ENCODE measurements around the gene CLSTN2.
"Not testable (repeated sequence)": the region's sequence is repeated elsewhere in the genome, so short reads cannot be mapped to it uniquely, and the experiment has no call there.

Gene CLSTN2

DNA sequence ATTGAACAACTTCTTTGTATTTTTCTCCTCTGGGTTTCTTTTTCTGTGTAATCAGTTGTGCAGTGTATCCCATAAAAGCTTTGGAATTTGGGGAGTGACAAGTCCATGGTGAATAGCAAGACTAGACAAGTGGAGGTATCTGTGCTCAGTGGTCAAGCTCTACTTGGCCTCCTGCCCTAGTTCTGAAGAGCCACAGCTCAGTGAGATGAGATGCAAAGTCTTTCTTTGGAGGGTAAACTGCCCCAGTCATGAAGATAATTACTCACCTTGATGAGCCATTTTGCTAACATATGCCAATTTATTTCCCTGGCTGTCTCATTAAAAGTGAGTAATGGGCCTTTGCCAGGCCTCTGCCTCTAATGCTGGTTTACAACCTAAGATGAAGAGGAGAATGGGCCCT is 471.7 kb downstream of the CLSTN2 start:
- FAIRE-seq (no peak), DNase-seq (ENCODE audit: low spot score) (no peak)

DNA sequence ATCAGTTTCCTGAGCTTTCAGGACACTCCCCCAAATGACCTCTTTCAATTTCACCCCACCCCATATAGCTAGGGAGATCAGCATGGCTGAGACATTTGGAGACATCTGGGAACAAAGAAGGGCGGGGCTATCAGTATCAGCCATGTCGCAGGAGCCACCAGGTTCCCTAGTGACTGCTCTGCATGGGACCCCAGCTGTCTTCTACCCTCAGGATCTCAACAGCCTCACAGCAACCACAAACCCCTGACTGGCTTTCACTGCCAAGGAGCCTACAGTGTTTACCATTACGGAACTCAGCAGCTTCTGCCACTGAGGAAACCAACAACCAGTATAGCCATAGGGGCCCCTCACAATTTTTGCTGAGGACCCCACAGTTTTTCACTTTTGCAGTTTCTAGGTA is 473.3 kb downstream of the CLSTN2 start:
- FAIRE-seq = no peak
- DNase-seq (ENCODE audit: low spot score) = no peak

DNA sequence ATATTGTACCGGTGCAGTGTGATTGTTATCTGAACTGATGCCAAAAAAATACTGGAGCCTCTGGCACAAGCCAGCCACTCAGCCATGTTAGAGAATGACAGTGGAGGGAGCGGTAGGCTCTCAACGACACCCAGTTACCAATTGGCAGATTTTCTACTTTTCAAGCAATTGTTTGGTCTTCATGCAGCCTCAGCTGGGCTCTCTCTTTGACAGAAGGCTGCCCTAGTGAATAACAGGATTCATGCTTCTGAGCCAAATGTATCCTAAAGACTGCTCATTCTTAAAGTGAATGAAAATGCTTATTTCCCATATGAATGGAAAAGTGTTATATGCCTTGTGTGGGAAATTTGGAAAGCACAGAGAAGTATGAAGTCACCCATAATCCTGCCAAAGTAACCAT is 481.7 kb downstream of the CLSTN2 start:
- FAIRE-seq = no peak
- DNase-seq (ENCODE audit: low spot score) = no peak

DNA sequence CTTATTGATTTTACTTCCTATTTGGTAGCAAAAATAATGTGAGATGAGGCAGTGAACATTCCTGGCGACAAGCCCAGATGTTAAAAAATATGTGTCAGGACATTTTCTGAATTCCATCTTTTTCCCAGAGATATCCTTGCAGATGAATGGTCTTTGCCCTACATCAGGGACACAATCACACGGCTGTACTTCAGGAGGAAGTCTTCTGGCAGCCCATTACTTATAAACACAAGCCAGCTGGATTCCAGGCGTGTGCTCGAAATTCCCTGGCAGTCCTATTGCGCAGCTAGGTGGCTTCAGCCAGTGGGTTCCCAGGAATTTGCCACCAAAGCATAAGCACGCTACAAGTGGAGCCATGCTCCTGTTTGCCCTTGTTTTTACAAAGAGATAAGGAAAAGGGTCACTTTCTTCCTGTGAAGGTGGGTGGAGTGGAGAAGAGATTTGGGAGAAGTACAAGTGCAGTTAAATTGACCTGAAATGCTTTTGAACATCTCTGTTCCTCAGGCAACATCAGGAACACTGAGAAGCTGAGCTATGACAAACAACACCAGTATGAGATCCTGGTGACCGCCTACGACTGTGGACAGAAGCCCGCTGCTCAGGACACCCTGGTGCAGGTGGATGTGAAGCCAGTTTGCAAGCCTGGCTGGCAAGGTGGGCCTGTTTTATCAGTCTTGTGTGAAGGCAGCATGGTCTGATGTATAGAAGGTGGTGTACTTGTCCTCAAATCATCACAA is 485.8 kb downstream of the CLSTN2 start:
- peak; percentile 23 for FAIRE-seq

DNA sequence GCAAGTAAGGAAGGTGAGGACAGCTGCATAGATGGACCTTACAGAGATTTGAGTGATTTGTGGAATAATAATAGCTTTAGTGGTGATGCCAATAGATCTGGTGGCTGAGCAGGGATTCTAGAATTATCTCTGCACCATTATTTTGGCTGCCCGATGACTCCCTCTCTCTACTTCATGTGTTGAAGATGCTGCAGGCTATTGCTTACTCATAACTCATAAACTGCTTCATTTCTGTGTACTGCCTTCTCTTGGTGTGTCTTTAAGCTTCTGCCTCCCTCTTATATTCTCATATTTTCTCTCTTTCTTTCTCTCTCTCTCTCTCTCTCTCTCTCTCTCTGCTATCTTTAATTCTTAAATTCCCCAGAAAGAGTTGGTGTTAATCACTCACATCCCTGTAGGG is 486.9 kb downstream of the CLSTN2 start:
- DNase-seq (ENCODE audit: low spot score) (no peak), FAIRE-seq (no peak)

More for the DNA sequence above, 485.8 kb downstream of the CLSTN2 start:
- peak; percentile 45 for DNase-seq (ENCODE audit: low spot score)

DNA sequence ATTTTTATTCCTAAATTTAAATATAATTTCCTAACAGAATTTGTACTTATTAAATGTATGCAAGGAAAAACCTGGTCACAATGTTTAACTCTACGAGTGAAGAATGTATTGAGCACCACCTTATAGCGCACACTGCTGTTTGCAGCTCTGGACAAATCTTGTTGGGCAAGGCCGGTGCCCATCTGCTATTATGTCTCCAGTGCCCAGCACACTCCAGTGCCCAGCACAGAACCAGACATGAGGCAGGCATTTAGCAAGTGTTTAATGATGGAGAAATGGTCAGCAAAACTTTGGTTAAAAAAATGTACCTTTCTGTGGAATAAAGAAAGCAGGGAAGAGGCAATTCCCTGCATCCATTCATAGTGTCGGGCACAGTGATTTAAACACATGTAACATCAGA is 488.2 kb downstream of the CLSTN2 start:
- FAIRE-seq = no peak
- no peak for DNase-seq (ENCODE audit: low spot score)

DNA sequence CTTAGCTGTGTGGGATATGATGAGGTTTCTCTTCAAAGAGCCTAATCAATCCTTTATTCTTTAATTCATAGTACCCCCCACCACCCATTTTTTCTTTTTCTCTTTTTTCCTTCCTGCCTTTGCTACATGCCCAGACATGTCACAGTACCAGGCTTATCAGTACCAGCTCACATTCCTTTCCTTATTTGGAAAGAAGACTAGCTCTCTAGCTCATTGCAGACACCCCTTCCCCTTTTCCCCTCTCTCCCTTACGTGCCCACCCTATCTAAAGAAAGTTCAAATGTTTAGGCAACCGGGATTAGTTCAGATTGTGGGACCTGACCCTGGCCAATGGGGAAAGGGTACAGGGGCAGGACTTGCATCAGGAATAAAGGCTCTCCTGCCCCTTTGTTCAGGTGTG is 488.6 kb downstream of the CLSTN2 start:
- DNase-seq (ENCODE audit: low spot score); FAIRE-seq: not testable (repeated sequence)

DNA sequence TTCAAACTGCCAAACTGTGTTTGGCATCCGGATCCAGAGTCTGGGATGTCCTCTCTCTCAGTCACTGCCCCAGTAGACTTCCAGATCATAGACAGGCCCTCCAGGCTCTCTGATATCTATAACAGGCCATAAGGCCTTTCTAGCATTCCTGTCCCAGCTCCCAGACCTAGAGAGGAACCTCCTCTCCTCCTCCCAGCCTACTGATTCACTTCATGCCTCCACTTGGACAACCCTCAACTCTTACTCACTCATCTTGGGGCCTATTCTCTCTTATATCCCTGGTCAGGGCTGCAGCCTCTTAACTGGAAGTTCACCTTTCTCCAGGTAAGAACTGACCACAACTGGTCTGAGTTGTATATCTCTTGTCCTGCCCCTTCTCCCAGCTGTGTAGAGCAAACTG is 489.2 kb downstream of the CLSTN2 start:
- FAIRE-seq (no peak), DNase-seq (ENCODE audit: low spot score) (no peak)

DNA sequence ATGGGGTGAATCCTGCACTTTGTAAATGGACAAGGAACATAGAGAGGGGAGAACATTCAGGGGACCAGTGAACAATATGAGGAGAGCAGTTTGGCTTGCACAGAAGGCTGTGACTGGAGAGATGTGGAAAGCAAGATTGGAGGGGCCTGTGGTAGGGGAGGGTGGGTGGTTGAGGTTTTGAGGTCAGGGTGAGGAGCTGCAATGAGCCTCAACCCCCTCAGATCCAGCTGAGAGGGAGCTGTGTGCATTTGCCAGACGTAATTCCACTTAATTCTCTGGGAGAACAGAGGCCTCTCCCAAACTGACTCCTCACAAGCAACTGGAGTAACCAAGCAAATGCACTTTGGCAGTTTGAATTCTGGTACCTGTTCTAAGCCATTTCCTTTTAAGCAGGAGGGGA is 489.7 kb downstream of the CLSTN2 start:
- DNase-seq (ENCODE audit: low spot score) (no peak), FAIRE-seq (no peak)

DNA sequence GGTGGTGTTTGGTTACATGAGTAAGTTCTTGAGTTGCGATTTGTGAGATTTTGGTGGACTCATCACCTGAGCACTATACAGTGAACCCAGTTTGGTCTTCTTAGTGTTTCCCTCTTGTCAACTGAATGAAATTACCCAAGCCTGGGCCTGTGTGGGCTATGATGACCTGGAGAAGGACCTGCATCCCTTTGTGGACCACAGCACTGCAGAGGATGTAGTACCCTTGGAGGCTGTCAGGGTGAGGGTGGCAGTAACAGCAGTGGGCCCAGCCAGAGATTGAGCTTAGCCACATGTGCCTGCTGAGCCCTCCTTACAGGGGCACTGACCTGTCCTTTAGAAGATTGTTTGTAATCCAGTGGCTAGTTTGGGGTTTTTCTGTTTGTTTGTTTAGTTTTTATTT is 492.8 kb downstream of the CLSTN2 start:
- FAIRE-seq (no peak), DNase-seq (ENCODE audit: low spot score) (no peak)

DNA sequence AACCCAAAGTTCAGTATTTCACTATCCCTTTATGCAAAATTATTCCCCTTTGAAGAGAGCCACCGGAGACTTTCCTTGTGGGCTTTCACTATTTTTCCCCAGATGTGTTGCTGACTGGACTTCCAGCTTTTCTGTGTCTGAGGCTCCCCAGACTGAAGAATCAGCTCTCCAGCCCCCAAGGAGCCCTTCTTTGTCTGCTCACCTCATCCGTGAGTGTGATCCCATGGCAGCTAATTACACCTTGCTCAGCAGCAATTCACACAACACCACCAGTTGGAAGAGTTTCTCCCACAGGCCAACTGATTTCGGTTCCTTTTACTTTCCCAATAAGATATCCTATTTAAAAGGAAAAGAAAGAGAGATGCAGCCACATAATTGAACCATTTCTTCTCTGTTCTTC is 493.4 kb downstream of the CLSTN2 start:
- FAIRE-seq = no peak
- no peak for DNase-seq (ENCODE audit: low spot score)

DNA sequence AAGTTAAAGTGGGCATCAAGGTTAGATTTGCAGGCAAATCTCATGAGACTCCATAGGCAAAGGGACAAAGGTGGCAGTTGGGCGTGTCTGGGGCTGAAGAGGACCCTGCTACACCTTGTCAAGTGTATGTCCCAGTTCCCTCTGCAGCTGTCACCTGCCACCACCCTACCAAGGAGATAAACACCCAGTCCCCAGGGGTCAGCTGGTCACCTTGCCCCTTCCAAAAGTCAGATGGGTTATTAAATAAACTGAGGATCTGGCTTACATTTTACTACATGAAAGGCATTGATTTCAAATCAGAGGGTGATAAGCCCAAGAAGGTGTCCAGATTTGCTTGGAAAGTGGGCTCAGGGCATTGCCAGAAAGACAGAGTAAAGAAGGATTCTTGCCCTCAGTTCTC is 494.8 kb downstream of the CLSTN2 start:
- DNase-seq (ENCODE audit: low spot score) (no peak), FAIRE-seq (no peak)

DNA sequence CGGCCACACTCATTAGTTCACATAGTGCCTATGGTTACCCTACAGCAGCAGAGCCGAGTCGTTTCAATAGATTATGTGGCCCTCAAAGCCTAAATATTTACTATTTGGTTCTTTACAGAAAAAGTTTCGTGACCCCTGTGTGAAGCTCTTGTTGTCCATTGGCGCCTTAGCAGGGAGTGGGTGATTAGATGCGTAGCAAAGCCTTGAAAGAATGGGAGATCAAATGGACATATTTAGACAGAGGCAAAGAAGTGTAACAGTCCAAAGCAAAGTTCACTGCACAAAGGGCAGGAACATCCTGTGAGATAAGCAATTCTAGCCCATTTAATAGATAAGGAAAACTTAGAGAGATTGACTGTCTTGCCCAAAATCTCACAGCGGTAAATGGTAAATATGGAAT is 495.5 kb downstream of the CLSTN2 start:
- no peak for DNase-seq (ENCODE audit: low spot score)
- no peak for FAIRE-seq

DNA sequence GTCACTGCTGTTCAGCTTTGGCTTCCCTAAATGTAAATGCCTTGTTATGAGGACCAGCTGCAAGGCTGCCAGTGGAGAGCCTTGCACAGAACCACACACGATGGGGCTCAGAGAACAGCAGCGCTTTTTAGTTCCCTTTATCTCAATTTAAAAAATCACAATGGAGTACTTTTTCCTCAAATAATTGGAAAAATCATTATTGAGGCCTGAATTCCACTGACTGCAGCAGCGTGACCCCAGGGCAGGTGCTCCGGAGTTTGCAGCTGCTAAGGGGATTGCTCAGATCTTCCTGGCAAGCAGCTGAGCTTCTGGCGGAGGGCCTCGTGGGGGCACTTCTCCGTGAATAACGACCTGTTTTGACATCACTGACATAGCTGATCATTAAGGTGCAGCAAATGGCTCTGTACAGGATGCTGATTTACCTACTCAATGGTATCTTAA is 497.3 kb downstream of the CLSTN2 start:
- DNase-seq (ENCODE audit: low spot score) = no peak
- FAIRE-seq = no peak

DNA sequence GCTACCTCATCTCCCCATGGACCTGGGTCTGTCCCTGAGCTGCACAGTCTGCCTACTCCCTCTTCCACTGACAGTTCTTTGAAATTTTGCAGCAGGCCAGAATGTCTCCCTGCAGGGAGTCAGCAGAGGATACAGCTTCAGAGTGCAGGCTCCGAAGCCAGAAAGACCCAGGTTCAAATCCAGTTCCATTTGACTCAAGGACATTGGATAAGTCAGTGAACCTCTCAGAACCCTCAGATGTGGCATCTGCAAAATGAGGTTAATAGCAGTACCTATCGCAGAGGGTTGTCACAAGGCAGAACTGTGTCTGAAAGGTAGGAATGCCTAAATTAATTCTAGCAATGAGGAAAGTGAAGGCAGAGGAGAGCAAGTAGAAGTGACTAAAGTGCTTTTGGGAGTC is 498.4 kb downstream of the CLSTN2 start:
- DNase-seq (ENCODE audit: low spot score) (no peak), FAIRE-seq (no peak)

DNA sequence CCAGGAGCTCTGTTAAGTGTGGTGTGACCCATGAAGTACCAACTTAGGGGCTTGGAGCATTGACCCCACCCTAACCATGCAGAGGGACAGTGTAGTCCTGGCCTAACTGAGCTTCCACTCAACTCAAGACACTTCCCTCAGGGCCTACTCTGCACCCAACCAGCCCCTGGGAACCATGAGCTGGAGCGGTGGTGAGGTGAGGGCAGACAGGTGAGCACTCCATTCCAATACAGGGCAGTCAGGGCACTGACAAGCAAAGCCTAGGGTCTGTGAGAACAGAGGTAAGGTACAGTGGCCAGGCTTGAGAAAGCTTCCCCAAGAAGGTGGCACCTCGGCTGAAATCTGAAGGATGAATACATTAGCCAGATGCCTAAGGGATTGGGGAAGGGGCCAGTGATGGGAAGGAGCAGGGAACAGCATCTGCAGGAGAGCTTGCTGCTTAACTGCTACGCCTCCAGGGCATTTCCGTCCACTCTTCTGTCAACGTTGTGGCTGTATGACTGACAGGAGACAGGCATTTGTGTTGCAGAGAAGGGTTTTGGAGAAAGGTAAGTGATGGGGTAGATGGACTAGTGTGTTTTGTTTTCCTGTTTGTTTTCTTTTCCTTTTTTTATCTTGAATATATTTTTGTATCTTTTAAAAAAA is 499.4 kb downstream of the CLSTN2 start:
- DNase-seq (ENCODE audit: low spot score) = no peak
- FAIRE-seq = no peak

DNA sequence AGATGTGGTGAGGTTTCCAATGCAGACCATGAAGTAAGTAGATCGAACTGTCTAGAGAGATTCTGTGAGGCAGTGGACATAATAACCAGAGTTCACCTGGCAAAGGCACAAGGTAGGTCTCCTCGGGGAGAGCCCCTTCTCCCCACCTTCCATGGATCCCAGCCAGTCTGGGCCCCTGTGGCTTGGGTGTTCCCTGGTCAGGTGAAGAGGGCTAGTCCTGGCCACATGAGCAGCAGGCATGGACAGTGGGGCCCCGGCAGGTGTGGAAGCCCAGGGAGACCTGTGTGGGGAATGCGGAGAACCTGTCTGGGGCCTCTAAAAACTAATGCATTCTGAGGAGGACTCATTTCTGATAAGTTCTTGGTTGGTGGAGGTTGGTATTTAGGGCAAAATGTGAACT is 501.4 kb downstream of the CLSTN2 start:
- FAIRE-seq (no peak), DNase-seq (ENCODE audit: low spot score) (no peak)

DNA sequence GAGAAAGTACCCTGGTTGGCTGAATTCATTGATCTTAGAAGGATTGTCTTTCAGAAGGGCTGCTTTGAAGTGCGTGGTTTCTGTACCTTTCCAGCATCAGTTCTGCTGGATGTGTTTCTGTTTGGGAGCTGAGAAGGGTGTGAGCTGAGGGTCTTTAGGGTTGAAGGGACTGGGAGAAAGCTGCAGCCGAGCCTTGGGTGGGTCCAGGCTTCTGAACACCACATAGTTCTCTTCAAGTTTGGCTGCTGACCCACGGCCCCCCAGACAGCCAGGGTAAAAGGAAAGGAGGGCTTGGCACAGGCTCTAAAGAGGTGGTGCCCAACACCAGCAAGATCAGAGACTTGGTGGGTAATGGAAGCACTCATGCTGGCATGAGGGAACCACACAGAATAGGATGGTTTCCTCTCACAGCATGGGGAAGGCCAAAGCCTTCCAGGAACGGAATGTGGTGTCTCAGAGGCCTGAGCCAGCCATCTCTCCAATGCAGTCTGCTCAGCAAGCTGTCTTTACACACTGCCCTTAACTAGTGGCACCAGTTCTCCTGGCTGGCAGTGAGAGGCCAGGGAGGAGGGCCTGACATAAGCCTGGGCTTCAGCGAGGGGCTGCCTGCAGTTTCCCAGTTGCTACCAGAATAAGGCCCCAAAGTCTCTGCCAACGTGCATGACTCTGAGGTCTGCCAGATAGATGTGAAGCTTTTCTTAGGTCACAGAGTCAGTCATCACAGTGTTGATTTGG is 503.9 kb downstream of the CLSTN2 start:
- FAIRE-seq (peak; percentile 35), DNase-seq (ENCODE audit: low spot score) (no peak)

DNA sequence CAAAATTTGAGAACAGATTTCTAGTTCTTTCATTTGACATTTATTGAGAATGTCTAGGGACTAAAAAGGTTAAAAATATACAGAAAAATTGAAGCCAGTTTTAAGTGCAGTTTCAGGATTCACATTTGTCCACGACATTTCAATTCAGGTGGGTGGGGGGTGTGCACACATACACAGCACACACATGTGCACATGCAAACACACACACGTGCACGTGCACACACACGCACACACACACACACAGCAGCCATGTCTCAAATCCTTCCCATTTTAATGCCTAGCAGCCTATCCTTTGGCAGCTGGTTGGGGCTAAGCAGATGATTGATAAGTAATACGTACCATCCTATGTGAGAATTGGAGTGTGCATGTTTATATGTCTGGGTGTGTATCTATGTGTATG is 504.5 kb downstream of the CLSTN2 start:
- FAIRE-seq = no peak

DNA sequence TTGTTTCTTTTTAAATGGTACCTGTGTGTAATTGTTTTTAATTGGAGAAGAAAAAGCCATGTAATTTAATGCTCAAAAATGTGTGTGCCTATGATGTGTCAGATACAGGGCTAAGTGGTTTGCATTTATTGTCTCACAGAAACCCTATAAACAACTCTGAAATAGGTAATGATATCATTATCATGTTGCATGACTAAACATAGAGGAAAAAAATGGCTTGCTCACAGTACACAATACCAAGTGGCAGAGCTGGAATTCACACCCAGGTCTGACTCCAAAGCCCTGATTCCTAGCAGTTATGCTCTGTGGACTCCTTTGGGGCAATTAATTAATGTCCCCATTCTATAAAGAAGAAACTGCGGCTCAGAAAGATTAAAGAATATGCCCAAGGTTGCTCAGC is 505.5 kb downstream of the CLSTN2 start:
- DNase-seq (ENCODE audit: low spot score) (no peak), FAIRE-seq (no peak)

More for the DNA sequence above, 504.5 kb downstream of the CLSTN2 start:
- DNase-seq (ENCODE audit: low spot score) = no peak

DNA sequence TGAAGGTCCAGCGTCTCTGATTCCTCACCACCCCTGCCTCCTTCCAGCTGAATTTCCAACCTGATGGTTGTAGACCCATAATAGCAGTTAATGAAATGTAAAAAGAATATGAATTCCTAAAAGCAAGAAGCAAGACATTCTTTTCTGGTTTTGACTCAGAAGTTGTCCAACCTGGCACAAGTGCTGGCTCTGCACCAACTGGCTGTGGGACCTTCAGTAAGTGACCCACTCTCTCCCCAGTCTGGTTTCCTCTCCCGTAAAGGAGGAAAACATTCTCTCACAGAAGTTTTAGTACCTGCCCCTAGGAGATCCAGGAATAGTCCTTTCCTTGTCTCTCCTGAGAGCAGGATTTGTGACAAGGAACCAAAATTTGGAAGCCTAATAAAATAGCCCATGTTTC is 506.0 kb downstream of the CLSTN2 start:
- FAIRE-seq (no peak), DNase-seq (ENCODE audit: low spot score) (peak; percentile 79)

DNA sequence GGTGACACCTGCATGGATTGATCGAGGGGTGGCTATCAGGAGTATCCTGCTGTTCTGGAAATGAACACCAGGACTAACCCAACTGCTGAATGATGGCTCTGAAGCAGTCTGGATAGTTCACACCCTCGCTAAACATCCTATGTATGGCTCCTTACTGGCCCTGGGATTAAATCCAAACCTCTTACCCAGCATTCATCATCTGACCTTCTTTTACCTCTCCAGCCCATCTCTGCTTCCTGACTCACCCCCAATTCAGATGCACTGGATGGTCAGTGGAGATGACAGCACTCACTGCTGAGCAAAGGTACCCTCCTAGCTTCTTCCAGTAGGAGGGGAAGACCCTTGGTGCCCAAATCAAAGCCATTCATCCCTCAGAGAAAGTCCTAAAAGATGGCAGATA is 507.6 kb downstream of the CLSTN2 start:
- no peak for FAIRE-seq
- DNase-seq (ENCODE audit: low spot score) = no peak

DNA sequence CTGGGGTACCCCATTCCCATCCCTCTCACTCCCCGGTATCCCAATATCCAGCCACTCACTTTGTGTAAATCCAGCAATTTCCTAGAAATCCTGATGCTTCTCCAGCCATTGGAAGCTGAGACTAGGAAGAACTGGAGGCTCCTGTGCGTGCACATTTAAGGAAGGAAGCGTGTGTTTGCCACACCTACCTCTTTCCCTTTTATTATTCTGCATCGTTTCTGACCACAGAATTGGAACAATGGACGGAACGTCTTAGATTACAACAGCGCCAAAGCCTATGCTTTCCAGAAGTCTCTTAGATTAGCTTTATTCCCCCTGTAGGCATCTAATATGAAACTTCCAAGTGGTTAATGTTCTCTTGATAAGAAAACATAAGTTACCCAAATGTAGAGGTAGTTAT is 508.1 kb downstream of the CLSTN2 start:
- DNase-seq (ENCODE audit: low spot score) (no peak), FAIRE-seq (no peak)
